Neural cell (in vitro differentiated cells): ENCODE results near the gene FCRL5. TPM values are rescaled to one million over a fixed set of nuclear protein-coding genes. Genes with fewer than 3 reads are reported as not detected.

Source experiments
- H2AFZ ChIP-seq: fragments of 200-600, 300-800 bp; sonication (generic), shearing (Covaris generic); 2 replicates; pipeline ENCODE4 v1.6.0; 2014; ENCODE audit warnings: low read depth, mild to moderate bottlenecking, antibody characterized with exemption, low read length, moderate library complexity
- H3F3A ChIP-seq: fragments of 200-600 bp; shearing (Covaris generic); 2 replicates; pipeline ENCODE4 v1.6.1; 2016; ENCODE audit warnings: mild to moderate bottlenecking, moderate library complexity, mixed read lengths, antibody characterized with exemption, low read length; ENCODE audit not compliant: insufficient read depth, poor library complexity, severe bottlenecking
- H3K27ac ChIP-seq: fragments of 200-600, 300-800 bp; sonication (generic), shearing (Covaris generic); 2 replicates; pipeline ENCODE4 v1.5.1; 2014; ENCODE audit warnings: mild to moderate bottlenecking, low read length, moderate library complexity
- H3K27me3 ChIP-seq: fragments of 300-800, 200-600 bp; sonication (generic), shearing (Covaris generic); 2 replicates; pipeline ENCODE4 v1.6.0; 2014; ENCODE audit warnings: mild to moderate bottlenecking, low read depth, low read length, moderate library complexity; ENCODE audit not compliant: insufficient read depth
- H3K36me3 ChIP-seq: fragments of 300-800, 200-600 bp; sonication (generic), shearing (Covaris generic); 2 replicates; pipeline ENCODE4 v1.5.1; 2014; ENCODE audit warnings: mild to moderate bottlenecking, antibody characterized with exemption, low read length, moderate library complexity; ENCODE audit not compliant: insufficient read depth
- H3K4me2 ChIP-seq: fragments of 300-800, 200-600 bp; sonication (generic), shearing (Covaris generic); 2 replicates; pipeline ENCODE4 v1.6.0; 2014; ENCODE audit warnings: mild to moderate bottlenecking, low read length
- H3K4me3 ChIP-seq: fragments of 300-800, 200-600 bp; sonication (generic), shearing (Covaris generic); 2 replicates; pipeline ENCODE4 v1.5.1; 2014; ENCODE audit warnings: mild to moderate bottlenecking, low read length, moderate library complexity
- H3K79me2 ChIP-seq: fragments of 200-600 bp; shearing (Covaris generic); replicated peaks from 2 replicates; pipeline ENCODE4 v1.6.0; 2014; ENCODE audit warnings: mild to moderate bottlenecking, low read length, moderate library complexity; ENCODE audit not compliant: insufficient read depth
- H3K9ac ChIP-seq: fragments of 300-800, 200-600 bp; sonication (generic), shearing (Covaris generic); 2 replicates; pipeline ENCODE4 v1.6.1; 2016; ENCODE audit warnings: mild to moderate bottlenecking, low read length, mixed read lengths
- H3K9me2 ChIP-seq: fragments of 200-600 bp; shearing (Covaris generic); 2 replicates; pipeline ENCODE4 v1.6.1; 2016; ENCODE audit warnings: mild to moderate bottlenecking, low read length, mixed read lengths; ENCODE audit not compliant: insufficient read depth
- H3K9me3 ChIP-seq: fragments of 200-600, 300-800 bp; sonication (generic), shearing (Covaris generic); 2 replicates; pipeline ENCODE4 v1.6.1; 2016; ENCODE audit warnings: mild to moderate bottlenecking, mixed run types, low read length, moderate library complexity, mixed read lengths
- H4K20me1 ChIP-seq: fragments of 200-600 bp; shearing (Covaris generic); 2 replicates; pipeline ENCODE4 v1.6.1; 2016; ENCODE audit warnings: mild to moderate bottlenecking, mixed run types; ENCODE audit not compliant: insufficient read depth
- CTCF ChIP-seq: fragments of 450-650 bp; IDR thresholded peaks from 2 replicates; pipeline ENCODE4 v1.5.1; 2014; ENCODE audit warnings: antibody characterized with exemption, mild to moderate bottlenecking, moderate library complexity; ENCODE audit not compliant: poor library complexity, severe bottlenecking
- EP300 ChIP-seq: fragments of 450-650 bp; conservative IDR thresholded peaks from 2 replicates; pipeline ENCODE4 v1.6.1; 2014; ENCODE audit warnings: antibody characterized with exemption, mild to moderate bottlenecking, moderate library complexity; ENCODE audit not compliant: poor library complexity, severe bottlenecking
- EZH2 ChIP-seq: fragments of 200-600, 300-800 bp; shearing (Covaris generic), sonication (generic); IDR thresholded peaks from 2 replicates; pipeline ENCODE4 v1.6.1; 2014; ENCODE audit warnings: antibody characterized with exemption, low read length, borderline replicate concordance, mild to moderate bottlenecking; ENCODE audit not compliant: insufficient read depth, poor library complexity, severe bottlenecking
- MXI1 ChIP-seq: fragments of 450-650 bp; conservative IDR thresholded peaks from 2 replicates; pipeline ENCODE4 v1.6.1; 2014; ENCODE audit warnings: antibody characterized with exemption, mild to moderate bottlenecking; ENCODE audit not compliant: poor library complexity, severe bottlenecking
- POLR2AphosphoS5 ChIP-seq: IDR thresholded peaks from 2 replicates; pipeline ENCODE4 v1.6.1; 2012
- RAD21 ChIP-seq: fragments of 450-650 bp; conservative IDR thresholded peaks from 2 replicates; pipeline ENCODE4 v1.6.1; 2014; ENCODE audit warnings: antibody characterized with exemption, mild to moderate bottlenecking, moderate library complexity
- SMC3 ChIP-seq: fragments of 450-650 bp; conservative IDR thresholded peaks from 2 replicates; pipeline ENCODE4 v1.6.1; 2014; ENCODE audit warnings: antibody characterized with exemption, mild to moderate bottlenecking, moderate library complexity; ENCODE audit not compliant: poor library complexity
- TAF1 ChIP-seq: IDR thresholded peaks from 2 replicates; pipeline ENCODE4 v1.6.1; 2012; ENCODE audit warnings: low read depth
- polyA plus RNA-seq: library from polyadenylated mRNA; depleted of rRNA; stranded (reverse); fragments of >200 nt; gene quantifications from 2 replicates; pipeline ENCODE4 v1.2.3, GENCODE V29; 2014
- TF ChIP-seq, protein P1 (sequence below): IDR thresholded peaks from 2 replicates; pipeline ENCODE4 v1.6.1; 2012; ENCODE audit warnings: borderline replicate concordance

Gene FCRL5
- polyA plus RNA-seq, 1 donor from 2014 or later: not detected

DNA sequence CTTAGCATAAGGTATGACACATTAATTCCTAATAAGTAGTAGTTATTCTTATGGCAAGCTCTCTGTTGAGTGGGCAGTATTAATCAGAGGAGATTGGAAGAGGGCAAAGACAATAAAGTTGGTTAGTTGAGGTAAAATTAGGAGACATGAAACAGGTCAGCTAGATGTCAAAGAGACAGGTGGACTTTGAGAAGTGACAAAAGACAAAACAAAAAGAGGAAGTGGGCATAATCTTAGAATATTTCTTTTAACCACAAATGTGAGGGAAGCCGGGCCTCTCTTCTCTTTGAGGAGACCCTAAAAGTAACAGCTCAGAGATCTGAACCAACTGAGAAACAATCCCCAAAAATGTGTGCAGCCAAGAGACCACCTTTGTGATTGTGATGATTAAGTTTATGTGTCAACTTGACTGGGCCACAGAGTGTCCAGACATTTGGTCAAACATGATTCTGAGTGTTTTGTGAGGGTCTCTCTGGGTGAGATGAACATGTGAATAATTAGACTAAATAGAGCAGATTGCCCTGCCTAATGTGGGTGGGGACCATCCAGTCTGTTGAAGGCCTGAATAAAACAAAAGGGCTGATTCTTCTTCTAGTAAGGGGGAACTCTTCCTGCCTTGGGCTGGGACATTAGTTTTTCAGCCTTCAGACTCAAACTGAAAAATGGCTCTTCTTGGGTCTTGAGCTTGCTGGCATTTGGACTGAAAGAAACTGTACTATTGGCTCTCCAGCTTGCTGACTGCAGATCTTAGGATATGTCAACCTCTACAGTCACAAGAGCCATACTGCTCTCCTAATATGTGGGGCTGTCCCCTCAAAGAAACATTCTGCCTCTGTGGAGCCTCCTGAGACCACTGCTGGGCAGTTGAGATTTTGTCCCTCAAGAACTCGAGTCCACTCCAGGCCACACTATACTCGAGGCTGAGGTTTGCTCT lies 40.0 kb downstream of the FCRL5 start:
- no peaks in the 10 kb centered on the region for H3K9me3 ChIP-seq
- no peak overlapping the region for H3K27ac ChIP-seq
- H3K9ac ChIP-seq: no peak overlapping the region
- no peaks in the 10 kb centered on the region for H3K9me2 ChIP-seq
- no peak overlapping the region for H3K4me2 ChIP-seq
- no peak for TF ChIP-seq EZH2
- TF ChIP-seq, protein P1, sequence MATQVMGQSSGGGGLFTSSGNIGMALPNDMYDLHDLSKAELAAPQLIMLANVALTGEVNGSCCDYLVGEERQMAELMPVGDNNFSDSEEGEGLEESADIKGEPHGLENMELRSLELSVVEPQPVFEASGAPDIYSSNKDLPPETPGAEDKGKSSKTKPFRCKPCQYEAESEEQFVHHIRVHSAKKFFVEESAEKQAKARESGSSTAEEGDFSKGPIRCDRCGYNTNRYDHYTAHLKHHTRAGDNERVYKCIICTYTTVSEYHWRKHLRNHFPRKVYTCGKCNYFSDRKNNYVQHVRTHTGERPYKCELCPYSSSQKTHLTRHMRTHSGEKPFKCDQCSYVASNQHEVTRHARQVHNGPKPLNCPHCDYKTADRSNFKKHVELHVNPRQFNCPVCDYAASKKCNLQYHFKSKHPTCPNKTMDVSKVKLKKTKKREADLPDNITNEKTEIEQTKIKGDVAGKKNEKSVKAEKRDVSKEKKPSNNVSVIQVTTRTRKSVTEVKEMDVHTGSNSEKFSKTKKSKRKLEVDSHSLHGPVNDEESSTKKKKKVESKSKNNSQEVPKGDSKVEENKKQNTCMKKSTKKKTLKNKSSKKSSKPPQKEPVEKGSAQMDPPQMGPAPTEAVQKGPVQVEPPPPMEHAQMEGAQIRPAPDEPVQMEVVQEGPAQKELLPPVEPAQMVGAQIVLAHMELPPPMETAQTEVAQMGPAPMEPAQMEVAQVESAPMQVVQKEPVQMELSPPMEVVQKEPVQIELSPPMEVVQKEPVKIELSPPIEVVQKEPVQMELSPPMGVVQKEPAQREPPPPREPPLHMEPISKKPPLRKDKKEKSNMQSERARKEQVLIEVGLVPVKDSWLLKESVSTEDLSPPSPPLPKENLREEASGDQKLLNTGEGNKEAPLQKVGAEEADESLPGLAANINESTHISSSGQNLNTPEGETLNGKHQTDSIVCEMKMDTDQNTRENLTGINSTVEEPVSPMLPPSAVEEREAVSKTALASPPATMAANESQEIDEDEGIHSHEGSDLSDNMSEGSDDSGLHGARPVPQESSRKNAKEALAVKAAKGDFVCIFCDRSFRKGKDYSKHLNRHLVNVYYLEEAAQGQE: no peak
- no peak for TF ChIP-seq RAD21
- TF ChIP-seq SMC3: no peak
- TF ChIP-seq EP300: no peak
- no peaks in the 10 kb centered on the region for H3K36me3 ChIP-seq
- H3K79me2 ChIP-seq: no peaks in the 10 kb centered on the region
- no peaks in the 10 kb centered on the region for H3F3A ChIP-seq
- H4K20me1 ChIP-seq: no peaks in the 10 kb centered on the region
- no peak overlapping the region for H3K4me3 ChIP-seq
- H2AFZ ChIP-seq: no peak overlapping the region
- H3K27me3 ChIP-seq: no peaks in the 10 kb centered on the region

GRCh38 chr1:157509546-157510232 lies 42.6 kb downstream of the FCRL5 start:
- H4K20me1 ChIP-seq: no peaks in the 10 kb centered on the region
- H3K4me3 ChIP-seq: no peak overlapping the region
- no peaks in the 10 kb centered on the region for H3K27me3 ChIP-seq

More at GRCh38 chr1:157509546-157510232, 42.6 kb downstream of the FCRL5 start:
- Histone ChIP-seq H3K36me3 (no peaks in the 10 kb centered on the region), H3K9ac (no peak overlapping the region), H3K9me3 (no peaks in the 10 kb centered on the region), H3K9me2 (no peaks in the 10 kb centered on the region), H3K4me2 (no peak overlapping the region), H2AFZ (no peak overlapping the region), H3K27ac (no peak overlapping the region), H3K79me2 (no peaks in the 10 kb centered on the region), H3F3A (no peaks in the 10 kb centered on the region)
- TF ChIP-seq CTCF (no peak), SMC3 (no peak), EP300 (no peak), POLR2AphosphoS5 (no peak), TAF1 (no peak), MXI1 (no peak), RAD21 (no peak), EZH2 (no peak)
- TF ChIP-seq, protein P1: no peak
